HT1080 (cell line): ENCODE data around the gene IL36B. TPM values are rescaled to one million over a fixed set of nuclear protein-coding genes. Genes with fewer than 3 reads are reported as not detected.
"Not testable (repeated sequence)": the region's sequence is repeated elsewhere in the genome, so short reads cannot be mapped to it uniquely, and the experiment has no call there.

Experiments used
- DNase-seq: peaks from one replicate; pipeline ENCODE4 v3.0.0-alpha.2; 2015; ENCODE audit warnings: low read depth
- polyA plus RNA-seq, 2 experiments: library from polyadenylated mRNA; depleted of rRNA; stranded (reverse); fragments of >200 nt; gene quantifications; 2 replicates each; pipeline ENCODE4 v1.2.3, GENCODE V29; 2015
- total RNA-seq: library from RNA; depleted of rRNA; stranded (reverse); fragments of >200 nt; shearing (Covaris generic); gene quantifications from 2 replicates; pipeline ENCODE4 v1.2.3, GENCODE V29; 2014; rRNA removed

Gene IL36B
- not detected in 2 replicates for total RNA-seq
- polyA plus RNA-seq (2015; cell fraction: cytosol; rRNA removed): 0.20 TPM in 1 of 2 replicates, not detected in the other
- not detected in 2 replicates for polyA plus RNA-seq (2015; cell fraction: nucleus; rRNA removed)

- DNase-seq: no peak
These were observed at the start of gene IL36B for GRCh38 chr2:113052396-113052917. Gene IL36B, minus strand, starts transcription at chr2:113052867.

GRCh38 chr2:113102133-113102532 lies 49.5 kb upstream of the IL36B start:
- DNase-seq: no peak

DNA sequence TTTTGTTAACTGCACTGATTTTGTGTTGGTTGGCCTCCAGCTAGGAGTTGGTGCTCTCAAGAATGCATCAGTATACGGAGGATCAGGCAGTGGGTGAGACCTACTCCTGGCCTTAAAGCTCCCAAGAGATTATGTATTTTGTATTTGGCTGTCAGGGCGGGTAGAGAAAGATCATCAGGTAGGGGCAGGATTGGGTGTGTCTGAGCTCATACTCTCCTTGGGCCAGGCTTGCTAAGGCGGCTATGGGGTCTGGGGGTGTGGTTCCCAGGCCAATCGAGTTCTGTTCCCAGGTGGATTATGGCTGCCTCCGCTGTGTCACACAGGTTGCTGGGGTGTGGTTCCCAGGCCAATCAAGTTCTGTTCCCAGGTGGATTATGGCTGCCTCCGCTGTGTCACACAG lies 45.9 kb upstream of the IL36B start:
- DNase-seq: no peak

- no peak for DNase-seq
These were observed 45.4 kb upstream of the IL36B start for GRCh38 chr2:113098041-113098440.

DNA sequence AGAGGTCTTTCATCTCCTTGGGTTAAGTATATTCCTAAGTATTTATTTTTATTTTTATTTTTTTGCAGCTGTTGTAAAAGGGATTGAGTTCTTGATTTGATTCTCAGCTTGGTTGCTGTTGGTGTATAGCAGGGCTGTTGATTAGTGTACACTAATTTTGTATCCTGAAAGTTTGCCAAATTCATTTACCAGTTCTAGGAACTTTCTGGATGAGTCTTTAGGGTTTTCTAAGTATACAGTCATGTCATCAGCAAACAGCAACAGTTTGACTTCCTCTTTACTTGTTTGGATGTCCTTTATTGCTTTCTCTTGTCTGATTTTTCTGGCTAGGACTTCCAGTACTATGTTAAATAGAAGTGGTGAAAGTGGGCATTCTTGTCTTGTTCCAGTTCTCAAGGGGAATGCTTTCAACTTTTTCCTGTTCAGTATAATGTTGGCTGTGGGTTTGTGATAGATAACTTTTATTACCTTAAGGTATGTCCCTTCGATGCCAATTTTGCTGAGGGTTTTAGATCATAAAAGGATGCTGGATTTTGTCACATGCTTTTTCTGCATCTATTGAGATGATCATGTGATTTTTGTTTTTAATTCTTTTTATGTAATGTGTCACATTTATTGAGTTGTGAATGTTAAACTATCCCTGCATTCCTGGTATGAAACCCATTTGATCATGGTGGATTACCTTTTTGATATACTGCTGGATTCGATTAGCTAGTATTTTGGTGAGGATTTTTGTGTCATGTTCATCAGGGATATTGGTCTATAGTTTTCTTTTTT lies 44.4 kb upstream of the IL36B start:
- not testable (repeated sequence) for DNase-seq

DNA sequence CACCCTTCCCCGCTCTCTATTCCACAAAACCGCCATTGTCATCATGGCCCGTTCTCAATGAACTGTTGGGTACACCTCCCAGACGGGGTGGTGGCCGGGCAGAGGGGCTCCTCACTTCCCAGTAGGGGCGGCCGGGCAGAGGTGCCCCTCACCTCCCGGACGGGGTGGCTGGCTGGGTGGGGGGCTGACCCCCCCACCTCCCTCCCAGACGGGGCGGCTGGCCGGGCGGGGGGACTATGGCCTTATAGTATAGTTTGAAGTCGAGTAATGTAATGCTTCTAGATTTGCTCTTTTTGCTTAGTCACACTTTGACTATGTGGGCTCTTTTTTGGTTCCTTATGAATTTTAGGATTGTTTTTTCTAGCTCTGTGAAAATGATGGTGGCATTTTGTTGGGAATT lies 43.6 kb upstream of the IL36B start:
- DNase-seq: not testable (repeated sequence)

DNA sequence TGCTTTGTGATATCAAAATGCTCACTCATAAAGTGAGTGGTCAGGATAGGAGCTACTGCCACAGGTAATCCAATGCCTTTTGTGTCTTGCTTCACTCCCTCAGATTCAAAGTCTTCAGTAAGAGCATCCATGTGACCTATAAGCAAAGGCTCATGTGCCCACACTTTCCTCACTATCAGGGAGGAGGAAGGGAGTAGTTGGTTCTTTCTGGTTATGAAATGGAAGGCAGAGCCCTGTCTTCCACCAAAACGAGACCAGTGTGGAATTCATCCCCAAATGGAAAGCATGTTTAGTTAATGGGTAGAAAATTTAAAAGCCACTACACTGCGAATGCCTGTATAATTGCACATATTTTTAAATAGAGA lies 40.9 kb upstream of the IL36B start:
- no peak for DNase-seq

DNA sequence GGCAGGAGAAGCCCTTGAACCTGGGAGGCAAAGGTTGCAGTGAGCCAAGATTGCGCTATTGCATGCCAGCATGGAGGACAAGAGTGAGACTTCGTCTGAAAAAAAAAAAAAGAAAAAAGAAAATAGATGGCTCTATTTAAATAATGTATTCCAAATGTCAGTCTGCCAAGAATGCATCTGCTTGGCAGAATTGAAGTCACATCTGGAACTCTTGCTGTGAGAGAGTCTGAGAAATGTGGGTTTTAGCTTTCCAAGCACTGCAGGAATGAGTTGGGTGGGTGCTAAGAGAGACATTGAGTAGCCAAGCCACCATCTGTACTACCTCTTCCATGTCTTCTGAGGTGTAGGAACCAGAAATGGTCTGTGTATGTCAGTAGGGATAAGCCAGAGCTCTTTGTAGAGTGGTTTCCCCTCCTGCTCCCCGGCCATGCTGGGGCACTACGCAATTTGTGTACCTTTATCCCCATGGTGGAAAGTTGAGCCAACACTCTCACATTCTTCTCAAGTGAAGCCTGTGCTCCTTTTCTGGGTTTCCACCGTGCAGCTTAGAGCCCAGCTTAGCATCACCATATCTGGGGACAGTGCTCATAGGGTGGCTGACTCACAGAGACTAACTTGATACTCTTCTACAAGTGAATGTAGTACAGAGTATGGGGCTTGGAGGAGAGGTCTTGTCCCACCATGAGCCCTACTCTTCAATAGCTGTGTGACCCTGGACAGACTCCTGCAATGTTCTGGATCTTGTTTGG lies 40.4 kb upstream of the IL36B start:
- DNase-seq: no peak

- no peak for DNase-seq
These were observed 38.7 kb upstream of the IL36B start for GRCh38 chr2:113091231-113091896.

DNA sequence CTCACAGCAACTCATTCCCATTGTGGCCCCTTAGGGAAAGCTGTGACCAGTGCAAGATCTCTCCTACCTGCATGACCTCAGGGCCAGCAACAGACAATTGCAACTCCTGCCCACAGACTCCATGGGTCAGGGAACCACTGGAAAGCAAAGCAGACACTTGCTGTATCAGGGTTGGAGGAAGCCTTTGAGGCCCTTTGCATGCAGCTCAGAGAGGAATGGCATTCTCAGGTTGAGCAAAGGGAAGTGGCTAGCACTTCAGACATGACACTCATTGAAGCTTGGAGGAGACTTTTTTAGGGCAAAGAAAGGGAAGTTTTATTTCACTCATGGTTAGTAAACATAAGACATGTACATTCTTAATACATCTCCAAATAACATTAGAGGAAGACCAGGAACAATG lies 37.2 kb upstream of the IL36B start:
- DNase-seq: no peak

DNA sequence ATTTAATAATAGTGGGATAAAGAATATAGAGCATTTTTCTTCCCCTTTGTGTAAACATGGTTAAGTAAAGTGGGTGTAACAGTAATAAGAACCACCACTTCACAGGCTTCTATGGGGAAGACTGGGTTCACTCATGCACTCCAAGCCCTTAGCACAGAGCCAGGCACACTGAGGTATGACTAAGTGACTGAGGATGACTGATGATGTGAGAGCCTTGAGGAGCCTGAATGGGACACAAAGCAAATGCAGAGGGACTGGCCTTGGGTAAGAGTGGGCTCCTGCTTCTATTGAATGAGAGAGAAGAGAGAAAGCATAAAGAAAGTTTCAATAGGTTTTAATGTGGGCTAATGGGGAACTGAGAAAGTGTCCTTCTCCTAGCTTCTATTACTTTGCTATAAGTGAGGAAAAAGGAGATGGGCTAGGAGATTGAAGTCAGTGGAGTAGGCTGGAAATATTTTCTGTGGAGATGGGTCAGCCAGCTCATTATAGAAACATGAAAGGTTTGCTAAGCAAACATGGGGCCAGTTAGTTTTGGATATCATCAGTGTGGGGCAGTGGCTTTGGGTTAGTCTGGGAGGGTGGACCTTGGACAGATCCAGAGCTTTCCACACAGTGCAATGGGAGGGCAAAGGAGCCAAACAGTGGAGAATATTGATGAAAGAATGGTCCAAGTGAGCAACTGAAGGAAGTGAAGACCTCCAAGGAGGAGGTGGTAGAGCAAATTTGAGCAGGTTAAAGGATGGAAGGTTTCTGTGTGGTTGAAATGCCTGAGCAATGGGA lies 35.7 kb upstream of the IL36B start:
- no peak for DNase-seq

GRCh38 chr2:113085542-113085941 lies 32.9 kb upstream of the IL36B start:
- no peak for DNase-seq

DNA sequence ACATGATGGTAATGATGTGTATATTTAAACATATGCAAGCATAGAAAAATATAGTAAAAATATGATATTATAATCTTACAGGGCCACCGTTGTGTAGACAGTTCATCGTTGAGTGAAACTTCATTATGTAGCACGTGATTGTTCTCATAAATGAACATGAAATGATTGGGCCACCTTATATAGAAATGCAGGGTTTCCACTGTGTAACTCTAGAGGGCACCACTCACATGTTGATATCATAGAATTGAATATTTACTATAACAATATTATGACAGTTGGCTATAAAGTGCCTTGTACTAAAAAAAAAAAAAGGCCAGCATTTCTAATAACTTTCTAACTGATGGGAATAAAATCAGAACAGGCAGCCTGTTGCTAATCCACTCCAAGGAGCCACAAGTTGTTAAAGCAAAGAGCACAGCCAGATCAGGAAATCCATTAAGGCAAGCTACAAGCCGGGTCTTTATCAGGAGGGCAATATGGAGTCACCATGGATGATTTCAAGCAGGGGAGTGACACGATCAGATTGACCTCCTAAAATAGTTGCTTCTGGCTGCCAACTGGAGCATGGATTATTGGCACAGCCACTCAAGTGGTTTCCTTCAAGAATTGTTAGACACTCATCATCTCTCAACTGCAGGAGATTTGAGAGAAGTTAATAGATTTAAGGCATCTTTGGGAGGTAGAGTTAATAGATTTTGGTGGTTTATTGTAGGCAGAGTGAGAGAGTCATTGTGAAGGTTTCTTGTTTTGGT lies 31.8 kb upstream of the IL36B start:
- no peak for DNase-seq

- DNase-seq: no peak
These were observed 30.6 kb upstream of the IL36B start for GRCh38 chr2:113083296-113083695.

- DNase-seq: no peak
These were observed 29.0 kb upstream of the IL36B start for GRCh38 chr2:113081488-113082210.

- DNase-seq: no peak
These were observed 27.5 kb upstream of the IL36B start for GRCh38 chr2:113080134-113080533.

- DNase-seq: no peak
These were observed 26.5 kb upstream of the IL36B start for GRCh38 chr2:113079131-113079530.

GRCh38 chr2:113078350-113078839 lies 25.7 kb upstream of the IL36B start:
- peak; percentile 88 for DNase-seq

DNA sequence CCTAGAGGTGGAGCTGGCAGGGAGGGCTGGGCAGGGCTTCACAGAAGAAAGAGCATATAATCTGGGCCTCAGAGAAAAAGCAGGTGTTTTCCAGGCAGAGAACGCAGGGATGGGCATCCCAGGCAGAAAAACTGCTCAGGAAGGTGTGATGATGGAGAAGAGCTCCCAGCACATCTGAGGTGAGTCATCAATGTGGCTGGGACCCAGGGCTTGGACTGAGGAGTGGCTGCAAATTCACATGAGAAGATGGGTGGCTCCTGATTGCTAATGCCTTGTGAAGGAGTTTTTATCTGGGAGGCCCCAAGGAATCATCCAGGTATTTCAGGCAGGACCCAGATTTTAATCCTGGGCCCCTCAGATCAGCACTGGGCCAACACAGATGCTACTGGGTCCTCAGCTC lies 25.3 kb upstream of the IL36B start:
- DNase-seq: peak; percentile 83
